HUES6 (cell line): ENCODE measurements around the gene OCEL1.

Experiments
- H3K27ac ChIP-seq: 2 replicates; pipeline ENCODE4 v1.7.0; 2013; ENCODE audit warnings: low read depth, mild to moderate bottlenecking, low read length, inconsistent platforms
- H3K27me3 ChIP-seq: 2 replicates; pipeline ENCODE4 v1.6.1; 2013; ENCODE audit warnings: low read length; ENCODE audit not compliant: control insufficient read depth, insufficient read depth
- H3K36me3 ChIP-seq: 2 replicates; pipeline ENCODE4 v1.6.1; 2013; ENCODE audit warnings: low read length; ENCODE audit not compliant: control insufficient read depth, insufficient read depth
- H3K4me1 ChIP-seq: 2 replicates; pipeline ENCODE4 v1.6.1; 2013; ENCODE audit warnings: low read length; ENCODE audit not compliant: control insufficient read depth, insufficient read depth
- H3K4me3 ChIP-seq: 2 replicates; pipeline ENCODE4 v1.5.1; 2013; ENCODE audit warnings: low read depth, low read length
- H3K9ac ChIP-seq: one replicate; pipeline ENCODE4 v1.6.1; 2013; ENCODE audit warnings: mild to moderate bottlenecking, low read length
- H3K9me3 ChIP-seq: 2 replicates; pipeline ENCODE4 v1.6.1; 2013; ENCODE audit warnings: low read depth, low read length; ENCODE audit not compliant: control insufficient read depth, insufficient read depth

OCEL1 gene

DNA sequence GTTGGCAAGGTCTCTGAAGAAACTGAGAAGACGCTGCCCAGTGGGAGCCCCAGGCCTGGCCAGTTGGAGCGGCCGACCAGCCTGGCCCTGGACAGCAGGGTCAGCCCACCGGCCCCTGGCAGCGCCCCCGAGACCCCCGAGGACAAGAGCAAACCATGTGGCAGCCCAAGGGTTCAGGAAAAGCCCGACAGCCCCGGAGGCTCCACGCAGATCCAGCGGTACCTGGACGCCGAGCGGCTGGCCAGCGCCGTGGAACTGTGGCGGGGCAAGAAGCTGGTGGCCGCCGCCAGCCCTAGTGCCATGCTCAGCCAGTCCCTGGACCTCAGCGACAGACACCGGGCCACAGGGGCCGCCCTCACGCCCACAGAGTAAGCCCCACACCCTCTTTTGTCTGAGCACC lies 30.9 kb upstream of the OCEL1 start:
- H3K27ac ChIP-seq = no peak overlapping the region
- H3K27me3 ChIP-seq = no peaks in the 10 kb centered on the region
- no peaks in the 10 kb centered on the region for H3K9me3 ChIP-seq
- H3K36me3 ChIP-seq = peaks cover 69% of the 10 kb centered on the region
- H3K4me1 ChIP-seq = no peaks in the 10 kb centered on the region
- H3K9ac ChIP-seq = no peak overlapping the region
- no peak overlapping the region for H3K4me3 ChIP-seq

GRCh38 chr19:17196610-17197009 lies 29.4 kb upstream of the OCEL1 start:
- peaks cover 74% of the 10 kb centered on the region for H3K36me3 ChIP-seq
- no peaks in the 10 kb centered on the region for H3K4me1 ChIP-seq
- no peak overlapping the region for H3K9ac ChIP-seq
- no peak overlapping the region for H3K4me3 ChIP-seq
- no peaks in the 10 kb centered on the region for H3K9me3 ChIP-seq
- H3K27ac ChIP-seq = no peak overlapping the region
- no peaks in the 10 kb centered on the region for H3K27me3 ChIP-seq

- Histone ChIP-seq H3K27me3 (no peaks in the 10 kb centered on the region), H3K4me3 (no peak overlapping the region), H3K4me1 (no peaks in the 10 kb centered on the region), H3K36me3 (peaks cover 80% of the 10 kb centered on the region), H3K27ac (no peak overlapping the region), H3K9ac (no peak overlapping the region), H3K9me3 (no peaks in the 10 kb centered on the region)
Measured at GRCh38 chr19:17197666-17198065, 28.4 kb upstream of the OCEL1 start.

DNA sequence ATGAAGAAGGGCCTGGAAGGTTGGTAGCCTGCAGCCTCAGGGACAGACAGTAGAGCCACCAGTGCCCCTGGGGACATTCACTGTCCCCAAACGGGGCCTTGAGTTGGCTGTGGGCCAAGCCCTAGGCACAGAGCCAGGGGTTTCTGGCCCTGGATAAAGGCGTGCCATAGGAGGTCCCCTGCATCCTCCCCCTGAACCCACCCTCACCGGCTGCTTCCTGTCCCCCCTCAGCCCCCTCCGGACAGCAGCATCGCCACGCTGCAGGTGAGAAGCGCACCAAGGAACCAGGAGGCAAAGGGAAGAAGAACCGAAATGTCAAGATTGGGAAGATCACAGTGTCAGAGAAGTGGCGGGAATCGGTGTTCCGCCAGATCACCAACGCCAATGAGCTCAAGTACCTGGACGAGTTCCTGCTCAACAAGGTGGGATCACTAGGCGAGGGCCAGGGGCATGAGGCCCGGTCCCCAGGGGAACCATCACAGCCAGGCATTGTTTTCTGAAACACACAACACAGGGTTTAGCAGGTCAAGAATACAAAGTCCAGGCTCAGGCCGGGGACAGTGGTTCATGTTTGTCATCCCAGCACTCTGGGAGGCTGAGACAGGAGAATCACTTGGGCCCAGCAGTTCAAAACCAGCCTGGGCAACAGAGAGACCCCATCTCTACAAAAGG lies 25.5 kb upstream of the OCEL1 start:
- H3K4me3 ChIP-seq = no peak overlapping the region
- no peaks in the 10 kb centered on the region for H3K9me3 ChIP-seq
- H3K36me3 ChIP-seq = peaks cover 66% of the 10 kb centered on the region
- H3K27ac ChIP-seq = no peak overlapping the region
- no peak overlapping the region for H3K9ac ChIP-seq
- no peaks in the 10 kb centered on the region for H3K4me1 ChIP-seq
- H3K27me3 ChIP-seq = no peaks in the 10 kb centered on the region

GRCh38 chr19:17202249-17202648 lies 23.8 kb upstream of the OCEL1 start:
- H3K36me3 ChIP-seq = peaks cover 74% of the 10 kb centered on the region
- no peaks in the 10 kb centered on the region for H3K9me3 ChIP-seq
- no peak overlapping the region for H3K4me3 ChIP-seq
- no peak overlapping the region for H3K9ac ChIP-seq
- no peaks in the 10 kb centered on the region for H3K27me3 ChIP-seq
- H3K27ac ChIP-seq = no peak overlapping the region
- no peaks in the 10 kb centered on the region for H3K4me1 ChIP-seq

GRCh38 chr19:17202713-17203112 lies 23.3 kb upstream of the OCEL1 start:
- peaks cover 70% of the 10 kb centered on the region for H3K36me3 ChIP-seq
- H3K9ac ChIP-seq = no peak overlapping the region
- no peak overlapping the region for H3K27ac ChIP-seq
- no peaks in the 10 kb centered on the region for H3K9me3 ChIP-seq
- no peak overlapping the region for H3K4me3 ChIP-seq
- H3K27me3 ChIP-seq = no peaks in the 10 kb centered on the region
- H3K4me1 ChIP-seq = no peaks in the 10 kb centered on the region

DNA sequence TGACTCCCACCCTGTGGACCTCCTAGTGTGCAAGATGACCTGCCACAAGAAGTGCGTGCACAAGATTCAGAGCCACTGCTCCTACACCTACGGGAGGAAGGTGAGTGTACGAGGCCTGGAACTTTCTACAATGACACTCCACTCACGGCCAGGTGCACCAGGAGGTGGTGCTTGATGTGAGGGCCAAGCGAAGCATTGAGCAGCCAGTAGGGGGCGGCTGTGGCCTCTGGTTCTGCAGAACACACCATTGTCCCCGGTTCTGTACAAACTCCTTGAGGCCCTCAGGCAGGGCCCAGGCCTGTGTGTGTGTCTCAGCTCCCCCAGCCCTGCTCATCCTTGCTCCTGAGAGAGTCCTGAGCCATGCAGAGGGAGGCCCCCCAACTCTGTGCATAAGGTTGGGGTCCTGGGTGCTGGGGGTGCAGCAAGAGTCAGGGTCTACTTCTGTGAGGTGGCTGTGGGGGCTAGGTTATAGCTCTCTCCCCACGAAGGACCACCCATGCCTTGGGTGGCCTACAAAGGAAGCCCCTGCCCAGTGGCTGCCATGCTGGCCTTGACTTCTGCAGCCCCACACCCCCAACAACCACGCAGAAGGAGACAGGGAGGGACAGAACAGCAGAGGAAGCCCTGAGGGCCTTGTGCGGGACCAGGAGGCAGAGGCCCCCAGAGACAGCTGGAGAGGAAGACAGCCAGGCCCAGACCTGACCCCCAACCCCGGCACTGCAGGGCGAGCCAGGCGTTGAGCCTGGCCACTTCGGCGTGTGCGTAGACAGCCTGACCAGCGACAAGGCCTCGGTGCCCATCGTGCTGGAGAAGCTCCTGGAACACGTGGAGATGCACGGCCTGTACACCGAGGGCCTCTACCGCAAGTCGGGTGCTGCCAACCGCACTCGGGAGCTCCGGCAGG lies 20.5 kb upstream of the OCEL1 start:
- Histone ChIP-seq H3K9me3 (no peaks in the 10 kb centered on the region), H3K27ac (no peak overlapping the region), H3K4me3 (no peak overlapping the region), H3K9ac (no peak overlapping the region), H3K36me3 (peaks cover 54% of the 10 kb centered on the region), H3K4me1 (peaks cover 9% of the 10 kb centered on the region), H3K27me3 (no peaks in the 10 kb centered on the region)

GRCh38 chr19:17206736-17207581 lies 19.1 kb upstream of the OCEL1 start:
- peaks cover 47% of the 10 kb centered on the region for H3K36me3 ChIP-seq

GRCh38 chr19:17209126-17210036 lies 16.6 kb upstream of the OCEL1 start:
- Histone ChIP-seq H3K27me3 (no peaks in the 10 kb centered on the region), H3K4me3 (0 out of 2 replicates have a peak overlapping the region, but pooled peaks have one; percentile 23), H3K4me1 (peaks cover 9% of the 10 kb centered on the region), H3K27ac (no peak overlapping the region), H3K36me3 (peaks cover 38% of the 10 kb centered on the region), H3K9me3 (no peaks in the 10 kb centered on the region), H3K9ac (no peak overlapping the region)

More at GRCh38 chr19:17206736-17207581, 19.1 kb upstream of the OCEL1 start:
- no peak overlapping the region for H3K27ac ChIP-seq
- H3K9me3 ChIP-seq = no peaks in the 10 kb centered on the region
- H3K4me3 ChIP-seq = no peak overlapping the region
- H3K27me3 ChIP-seq = no peaks in the 10 kb centered on the region
- H3K4me1 ChIP-seq = peaks cover 9% of the 10 kb centered on the region
- H3K9ac ChIP-seq = no peak overlapping the region

DNA sequence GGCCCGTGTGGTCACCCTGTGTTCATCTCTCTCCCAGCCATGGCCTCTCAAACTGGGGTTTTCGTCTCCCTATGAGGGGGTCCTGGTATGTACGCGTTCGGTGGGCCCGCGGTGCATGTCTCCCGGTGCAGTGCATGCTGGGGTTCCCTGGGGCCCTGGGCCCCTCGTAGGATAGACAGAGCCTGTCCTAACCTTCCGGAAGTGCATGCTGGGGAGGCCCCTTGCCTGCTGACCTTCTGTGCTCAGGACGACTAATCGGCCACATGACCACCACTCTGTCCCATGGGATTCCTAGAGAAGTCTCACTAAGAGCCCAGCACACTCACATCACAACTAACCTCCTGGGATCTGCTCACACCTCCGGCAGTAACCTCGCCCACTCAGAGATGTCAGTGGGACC lies 15.7 kb upstream of the OCEL1 start:
- Histone ChIP-seq H3K27me3 (no peaks in the 10 kb centered on the region), H3K4me1 (peaks cover 9% of the 10 kb centered on the region), H3K27ac (no peak overlapping the region), H3K9ac (no peak overlapping the region), H3K36me3 (peaks cover 38% of the 10 kb centered on the region), H3K9me3 (no peaks in the 10 kb centered on the region), H3K4me3 (no peak overlapping the region)
